GM12878 (cell line): ENCODE data around the gene NSMCE1. TPM values are rescaled to one million over a fixed set of nuclear protein-coding genes. Genes with fewer than 3 reads are reported as not detected.

Experiments
- ASH2L ChIP-seq: fragments of 300-600, 200-600 bp; sonication (generic); IDR thresholded peaks from 2 replicates; pipeline ENCODE4 v1.6.1; 2017; ENCODE audit warnings: low read depth, mild to moderate bottlenecking, borderline replicate concordance
- KLF5 ChIP-seq: fragments of 450-650 bp; IDR thresholded peaks from 2 replicates; pipeline ENCODE4 v1.6.1; 2014; ENCODE audit warnings: mild to moderate bottlenecking; ENCODE audit not compliant: partially characterized antibody
- MTA2 ChIP-seq: fragments of 450-650 bp; IDR thresholded peaks from 2 replicates; pipeline ENCODE4 v1.6.1; 2016; ENCODE audit warnings: low read depth, mild to moderate bottlenecking, moderate library complexity
- PAX5 ChIP-seq: IDR thresholded peaks from 2 replicates; pipeline ENCODE4 v1.6.1; 2011; ENCODE audit warnings: low read depth, low read length, borderline replicate concordance
- POLR2A ChIP-seq: IDR thresholded peaks from 2 replicates; pipeline ENCODE4 v1.6.1; 2011; ENCODE audit warnings: low read depth, mild to moderate bottlenecking, low read length
- RB1 ChIP-seq: fragments of 450-650 bp; formaldehyde crosslinking; IDR thresholded peaks from 2 replicates; pipeline ENCODE4 v1.6.1; 2017; ENCODE audit warnings: mild to moderate bottlenecking, borderline replicate concordance
- SMC3 ChIP-seq: IDR thresholded peaks from 2 replicates; pipeline ENCODE4 v1.6.1; 2011; ENCODE audit warnings: low read length, improper control_type of control experiment, borderline replicate concordance
- TCF7 ChIP-seq: IDR thresholded peaks from 2 replicates; pipeline ENCODE4 v1.6.1; 2014; ENCODE audit warnings: antibody characterized with exemption, borderline replicate concordance
- ZNF24 ChIP-seq: fragments of 450-650 bp; IDR thresholded peaks from 2 replicates; pipeline ENCODE4 v1.6.1; 2017; ENCODE audit warnings: antibody characterized with exemption, mild to moderate bottlenecking
- ZZZ3 ChIP-seq: IDR thresholded peaks from 2 replicates; pipeline ENCODE4 v1.6.1; 2011; ENCODE audit warnings: low read depth; ENCODE audit not compliant: control insufficient read depth, insufficient read length
- polyA plus RNA-seq, 11 experiments: library from polyadenylated mRNA; depleted of rRNA in 4 of 11; unstranded in 6 of 11; stranded (reverse) in 5 of 11; fragments of >200 nt; fragmentation: Nextera tagmentation in 4 of 11; fragmentation: Illumina TruSeq in 1 of 11; extraction: Ambion mirVana in 4 of 11; extraction: Trizol in 1 of 11; gene quantifications; 1 replicate in 1 of 11; 2 replicates in 10 of 11; pipeline versions ENCODE4 v1.2.1 to v1.2.3, GENCODE V29; 2011 to 2016; ENCODE audit warnings: inconsistent platforms in 2 of 11, missing spikeins in 2 of 11, low read depth in 1 of 11
- total RNA-seq, 4 experiments: library from RNA; depleted of rRNA in 3 of 4; stranded (reverse); fragments of >200 nt in 3 of 4; fragmentation: Illumina TruSeq in 1 of 4; extraction: Trizol in 1 of 4; gene quantifications; 2 replicates each; pipeline versions ENCODE4 v1.2.1 to v1.2.3, GENCODE V29; 2013 to 2021
- TF ChIP-seq, protein P1 (sequence below): fragments of 450-650 bp; IDR thresholded peaks from 2 replicates; pipeline ENCODE4 v1.6.1; 2017; ENCODE audit warnings: mild to moderate bottlenecking, low read depth, inconsistent platforms; ENCODE audit not compliant: poor library complexity, severe bottlenecking
- TF ChIP-seq, protein P2 (sequence below): fragments of 450-650 bp; IDR thresholded peaks from 2 replicates; pipeline ENCODE4 v1.6.1; 2018; ENCODE audit warnings: mild to moderate bottlenecking, low read depth, moderate library complexity; ENCODE audit not compliant: partially characterized antibody
- TF ChIP-seq, protein P3 (sequence below): IDR thresholded peaks from 2 replicates; pipeline ENCODE4 v1.6.1; 2012; ENCODE audit warnings: low read depth, low read length, improper control_type of control experiment
- TF ChIP-seq, protein P4 (sequence below): fragments of 450-650 bp; IDR thresholded peaks from 2 replicates; pipeline ENCODE4 v1.6.1; 2017; ENCODE audit warnings: mild to moderate bottlenecking, moderate library complexity
- TF ChIP-seq, protein P5 (sequence below): IDR thresholded peaks from 2 replicates; pipeline ENCODE4 v1.6.1; 2012; ENCODE audit warnings: low read depth, low read length, improper control_type of control experiment
- TF ChIP-seq, protein P6 (sequence below): fragments of 450-650 bp; IDR thresholded peaks from 2 replicates; pipeline ENCODE4 v1.6.1; 2017; ENCODE audit warnings: low read depth, mild to moderate bottlenecking, moderate library complexity

Gene NSMCE1
- total and polyA plus RNA-seq, 10 of the 15 experiments (the other 5 are each of a cell fraction or from before 2014, with no cell fraction given) = 54.0 to 214 (median 71.4) TPM

DNA sequence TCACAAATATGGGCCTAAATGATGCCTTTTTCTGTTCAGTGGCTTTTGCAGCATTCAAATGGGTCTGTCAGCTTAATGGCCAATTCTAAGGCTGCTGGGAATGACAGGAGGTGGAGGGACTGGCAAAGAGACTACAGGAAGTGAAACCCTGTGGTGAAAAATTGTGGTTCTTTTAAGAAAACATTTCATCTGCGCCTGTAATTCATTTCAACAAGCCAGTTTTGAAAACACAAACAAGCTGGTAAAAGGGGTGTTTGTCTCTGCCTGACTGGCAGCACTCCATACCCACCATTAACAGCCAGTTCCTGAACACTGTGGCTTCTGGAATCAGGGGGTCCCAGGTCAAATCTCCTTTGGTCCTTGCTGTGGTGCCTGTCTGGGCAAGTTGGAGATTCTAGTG, 68.8 kb downstream of the NSMCE1 start (continued):
- TF ChIP-seq, protein P1, sequence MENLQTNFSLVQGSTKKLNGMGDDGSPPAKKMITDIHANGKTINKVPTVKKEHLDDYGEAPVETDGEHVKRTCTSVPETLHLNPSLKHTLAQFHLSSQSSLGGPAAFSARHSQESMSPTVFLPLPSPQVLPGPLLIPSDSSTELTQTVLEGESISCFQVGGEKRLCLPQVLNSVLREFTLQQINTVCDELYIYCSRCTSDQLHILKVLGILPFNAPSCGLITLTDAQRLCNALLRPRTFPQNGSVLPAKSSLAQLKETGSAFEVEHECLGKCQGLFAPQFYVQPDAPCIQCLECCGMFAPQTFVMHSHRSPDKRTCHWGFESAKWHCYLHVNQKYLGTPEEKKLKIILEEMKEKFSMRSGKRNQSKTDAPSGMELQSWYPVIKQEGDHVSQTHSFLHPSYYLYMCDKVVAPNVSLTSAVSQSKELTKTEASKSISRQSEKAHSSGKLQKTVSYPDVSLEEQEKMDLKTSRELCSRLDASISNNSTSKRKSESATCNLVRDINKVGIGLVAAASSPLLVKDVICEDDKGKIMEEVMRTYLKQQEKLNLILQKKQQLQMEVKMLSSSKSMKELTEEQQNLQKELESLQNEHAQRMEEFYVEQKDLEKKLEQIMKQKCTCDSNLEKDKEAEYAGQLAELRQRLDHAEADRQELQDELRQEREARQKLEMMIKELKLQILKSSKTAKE = peak; percentile 75
- TF ChIP-seq SMC3 (no peak), ZZZ3 (no peak), PAX5 (peak; percentile 29; the same call in 1 of the 2 replicates), ZNF24 (no peak), POLR2A (no peak), RB1 (no peak), TCF7 (no peak), MTA2 (peak; percentile 82), ASH2L (no peak), KLF5 (no peak)
- TF ChIP-seq, protein P2, sequence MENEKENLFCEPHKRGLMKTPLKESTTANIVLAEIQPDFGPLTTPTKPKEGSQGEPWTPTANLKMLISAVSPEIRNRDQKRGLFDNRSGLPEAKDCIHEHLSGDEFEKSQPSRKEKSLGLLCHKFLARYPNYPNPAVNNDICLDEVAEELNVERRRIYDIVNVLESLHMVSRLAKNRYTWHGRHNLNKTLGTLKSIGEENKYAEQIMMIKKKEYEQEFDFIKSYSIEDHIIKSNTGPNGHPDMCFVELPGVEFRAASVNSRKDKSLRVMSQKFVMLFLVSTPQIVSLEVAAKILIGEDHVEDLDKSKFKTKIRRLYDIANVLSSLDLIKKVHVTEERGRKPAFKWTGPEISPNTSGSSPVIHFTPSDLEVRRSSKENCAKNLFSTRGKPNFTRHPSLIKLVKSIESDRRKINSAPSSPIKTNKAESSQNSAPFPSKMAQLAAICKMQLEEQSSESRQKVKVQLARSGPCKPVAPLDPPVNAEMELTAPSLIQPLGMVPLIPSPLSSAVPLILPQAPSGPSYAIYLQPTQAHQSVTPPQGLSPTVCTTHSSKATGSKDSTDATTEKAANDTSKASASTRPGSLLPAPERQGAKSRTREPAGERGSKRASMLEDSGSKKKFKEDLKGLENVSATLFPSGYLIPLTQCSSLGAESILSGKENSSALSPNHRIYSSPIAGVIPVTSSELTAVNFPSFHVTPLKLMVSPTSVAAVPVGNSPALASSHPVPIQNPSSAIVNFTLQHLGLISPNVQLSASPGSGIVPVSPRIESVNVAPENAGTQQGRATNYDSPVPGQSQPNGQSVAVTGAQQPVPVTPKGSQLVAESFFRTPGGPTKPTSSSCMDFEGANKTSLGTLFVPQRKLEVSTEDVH = no peak
- TF ChIP-seq, protein P3, sequence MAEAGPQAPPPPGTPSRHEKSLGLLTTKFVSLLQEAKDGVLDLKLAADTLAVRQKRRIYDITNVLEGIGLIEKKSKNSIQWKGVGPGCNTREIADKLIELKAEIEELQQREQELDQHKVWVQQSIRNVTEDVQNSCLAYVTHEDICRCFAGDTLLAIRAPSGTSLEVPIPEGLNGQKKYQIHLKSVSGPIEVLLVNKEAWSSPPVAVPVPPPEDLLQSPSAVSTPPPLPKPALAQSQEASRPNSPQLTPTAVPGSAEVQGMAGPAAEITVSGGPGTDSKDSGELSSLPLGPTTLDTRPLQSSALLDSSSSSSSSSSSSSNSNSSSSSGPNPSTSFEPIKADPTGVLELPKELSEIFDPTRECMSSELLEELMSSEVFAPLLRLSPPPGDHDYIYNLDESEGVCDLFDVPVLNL = no peak
- TF ChIP-seq, protein P4, sequence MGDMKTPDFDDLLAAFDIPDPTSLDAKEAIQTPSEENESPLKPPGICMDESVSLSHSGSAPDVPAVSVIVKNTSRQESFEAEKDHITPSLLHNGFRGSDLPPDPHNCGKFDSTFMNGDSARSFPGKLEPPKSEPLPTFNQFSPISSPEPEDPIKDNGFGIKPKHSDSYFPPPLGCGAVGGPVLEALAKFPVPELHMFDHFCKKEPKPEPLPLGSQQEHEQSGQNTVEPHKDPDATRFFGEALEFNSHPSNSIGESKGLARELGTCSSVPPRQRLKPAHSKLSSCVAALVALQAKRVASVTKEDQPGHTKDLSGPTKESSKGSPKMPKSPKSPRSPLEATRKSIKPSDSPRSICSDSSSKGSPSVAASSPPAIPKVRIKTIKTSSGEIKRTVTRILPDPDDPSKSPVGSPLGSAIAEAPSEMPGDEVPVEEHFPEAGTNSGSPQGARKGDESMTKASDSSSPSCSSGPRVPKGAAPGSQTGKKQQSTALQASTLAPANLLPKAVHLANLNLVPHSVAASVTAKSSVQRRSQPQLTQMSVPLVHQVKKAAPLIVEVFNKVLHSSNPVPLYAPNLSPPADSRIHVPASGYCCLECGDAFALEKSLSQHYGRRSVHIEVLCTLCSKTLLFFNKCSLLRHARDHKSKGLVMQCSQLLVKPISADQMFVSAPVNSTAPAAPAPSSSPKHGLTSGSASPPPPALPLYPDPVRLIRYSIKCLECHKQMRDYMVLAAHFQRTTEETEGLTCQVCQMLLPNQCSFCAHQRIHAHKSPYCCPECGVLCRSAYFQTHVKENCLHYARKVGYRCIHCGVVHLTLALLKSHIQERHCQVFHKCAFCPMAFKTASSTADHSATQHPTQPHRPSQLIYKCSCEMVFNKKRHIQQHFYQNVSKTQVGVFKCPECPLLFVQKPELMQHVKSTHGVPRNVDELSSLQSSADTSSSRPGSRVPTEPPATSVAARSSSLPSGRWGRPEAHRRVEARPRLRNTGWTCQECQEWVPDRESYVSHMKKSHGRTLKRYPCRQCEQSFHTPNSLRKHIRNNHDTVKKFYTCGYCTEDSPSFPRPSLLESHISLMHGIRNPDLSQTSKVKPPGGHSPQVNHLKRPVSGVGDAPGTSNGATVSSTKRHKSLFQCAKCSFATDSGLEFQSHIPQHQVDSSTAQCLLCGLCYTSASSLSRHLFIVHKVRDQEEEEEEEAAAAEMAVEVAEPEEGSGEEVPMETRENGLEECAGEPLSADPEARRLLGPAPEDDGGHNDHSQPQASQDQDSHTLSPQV = no peak
- TF ChIP-seq, protein P5, sequence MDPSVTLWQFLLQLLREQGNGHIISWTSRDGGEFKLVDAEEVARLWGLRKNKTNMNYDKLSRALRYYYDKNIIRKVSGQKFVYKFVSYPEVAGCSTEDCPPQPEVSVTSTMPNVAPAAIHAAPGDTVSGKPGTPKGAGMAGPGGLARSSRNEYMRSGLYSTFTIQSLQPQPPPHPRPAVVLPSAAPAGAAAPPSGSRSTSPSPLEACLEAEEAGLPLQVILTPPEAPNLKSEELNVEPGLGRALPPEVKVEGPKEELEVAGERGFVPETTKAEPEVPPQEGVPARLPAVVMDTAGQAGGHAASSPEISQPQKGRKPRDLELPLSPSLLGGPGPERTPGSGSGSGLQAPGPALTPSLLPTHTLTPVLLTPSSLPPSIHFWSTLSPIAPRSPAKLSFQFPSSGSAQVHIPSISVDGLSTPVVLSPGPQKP = no peak
- TF ChIP-seq, protein P6, sequence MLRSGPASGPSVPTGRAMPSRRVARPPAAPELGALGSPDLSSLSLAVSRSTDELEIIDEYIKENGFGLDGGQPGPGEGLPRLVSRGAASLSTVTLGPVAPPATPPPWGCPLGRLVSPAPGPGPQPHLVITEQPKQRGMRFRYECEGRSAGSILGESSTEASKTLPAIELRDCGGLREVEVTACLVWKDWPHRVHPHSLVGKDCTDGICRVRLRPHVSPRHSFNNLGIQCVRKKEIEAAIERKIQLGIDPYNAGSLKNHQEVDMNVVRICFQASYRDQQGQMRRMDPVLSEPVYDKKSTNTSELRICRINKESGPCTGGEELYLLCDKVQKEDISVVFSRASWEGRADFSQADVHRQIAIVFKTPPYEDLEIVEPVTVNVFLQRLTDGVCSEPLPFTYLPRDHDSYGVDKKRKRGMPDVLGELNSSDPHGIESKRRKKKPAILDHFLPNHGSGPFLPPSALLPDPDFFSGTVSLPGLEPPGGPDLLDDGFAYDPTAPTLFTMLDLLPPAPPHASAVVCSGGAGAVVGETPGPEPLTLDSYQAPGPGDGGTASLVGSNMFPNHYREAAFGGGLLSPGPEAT = peak; percentile 74
